ENCODE data around the gene UBE2J2. TPM values are rescaled to one million over a fixed set of nuclear protein-coding genes. Genes with fewer than 3 reads are reported as not detected.
A peak's percentile ranks its signal among the peaks of the same experiment; 100 is the strongest.

UBE2J2 gene
- total and polyA plus RNA-seq, 2 of the 8 experiments (the other 6 are each of a cell fraction or from before 2014, with no cell fraction given), result 33.6 to 67.9 TPM

GRCh38 chr1:1229770-1230169 is 43.9 kb downstream of the UBE2J2 start:
- Histone ChIP-seq H3K9me3 (ENCODE audit: insufficient read depth in 2 of 2, low read depth in 1 of 2, low read length in 1 of 2) (peaks cover 0 to 9% of the 10 kb centered on the region in 2 experiments; a peak in 2 of 4 replicates), H3K27me3 (replicated peaks in 1 of 4; ENCODE audit: control insufficient read depth in 3 of 4, extremely low read depth in 1 of 4, insufficient read depth in 3 of 4, low read length in 3 of 4) (no peaks in the 10 kb centered on the region; a peak in 1 of 7 replicates), H3K27ac (ENCODE audit: low read depth, low read length) (no peak overlapping the region), H3K79me1 (ENCODE audit: low read depth, low read length) (peaks cover 50% of the 10 kb centered on the region), H4K8ac (ENCODE audit: extremely low read depth, insufficient read depth, low read length) (no peak overlapping the region), H3K9ac (replicated peaks in 1 of 4; ENCODE audit: extremely low read depth in 1 of 4, low read depth in 3 of 4, low read length in 3 of 4) (no peak overlapping the region), H4K5ac (ENCODE audit: insufficient read length, low read depth, low read length) (no peak overlapping the region), H3K23me2 (ENCODE audit: low read depth, low read length) (peaks cover 7% of the 10 kb centered on the region), H2BK120ac (replicated peaks; ENCODE audit: low read depth, low read length) (no peak overlapping the region), H2AFZ (ENCODE audit: low read length) (no peak overlapping the region), H3K18ac (ENCODE audit: extremely low read depth, low read length) (no peak overlapping the region), H2AK5ac (ENCODE audit: low read depth, low read length) (no peak overlapping the region), H4K20me1 (replicated peaks in 1 of 2; ENCODE audit: control insufficient read depth in 1 of 2, insufficient read depth in 2 of 2, low read length in 2 of 2) (peaks cover 5 to 32% of the 10 kb centered on the region in 2 experiments), H3K23ac (ENCODE audit: insufficient read length) (no peak overlapping the region), H3K4me1 (replicated peaks in 1 of 4; ENCODE audit: control insufficient read depth in 3 of 4, insufficient read depth in 4 of 4, low read length in 3 of 4) (peaks cover 0 to 6% (median under 1%) of the 10 kb centered on the region in 4 experiments; a peak in 4 of 7 replicates), H2BK12ac (ENCODE audit: low read depth, low read length) (no peak overlapping the region), H3K4me2 (ENCODE audit: insufficient read depth in 1 of 2, low read depth in 2 of 2, low read length in 2 of 2) (peak overlapping the region in 1 of 2 experiments; percentile 88; a peak in 1 of 4 replicates), H3K79me2 (ENCODE audit: control insufficient read depth in 1 of 2, insufficient read depth in 2 of 2, low read length in 2 of 2) (peaks cover 6 to 45% of the 10 kb centered on the region in 2 experiments; a peak in 3 of 4 replicates), H2BK5ac (ENCODE audit: low read depth, low read length) (no peak overlapping the region), H3K36me3 (ENCODE audit: control insufficient read depth in 2 of 4, insufficient read depth in 4 of 4, low read length in 3 of 4) (peaks cover 2 to 22% (median 6%) of the 10 kb centered on the region in 4 experiments; a peak in 6 of 8 replicates), H2BK15ac (ENCODE audit: low read length) (no peak overlapping the region), H4K91ac (replicated peaks; ENCODE audit: insufficient read length, low read length) (no peak overlapping the region), H2BK20ac (ENCODE audit: low read length) (no peak overlapping the region), H3K56ac (replicated peaks; ENCODE audit: insufficient read length, low read depth, low read length) (no peak overlapping the region), H3K4me3 (ENCODE audit: extremely low read depth in 1 of 4, insufficient read depth in 2 of 4, low read depth in 3 of 4, low read length in 4 of 4) (no peak overlapping the region), H3K14ac (ENCODE audit: insufficient read length) (no peak overlapping the region), H3K4ac (replicated peaks; ENCODE audit: insufficient read length, low read depth, low read length) (no peak overlapping the region)
- no peak for DNase-seq (ENCODE audit: low read depth in 1 of 2, low spot score in 2 of 2)
- POLR2A ChIA-PET (ENCODE audit: partially characterized antibody), result interaction anchor here (1.0 kb wide), 1 partner anchor 56 kb away, joined by 3 read pairs; the partner anchor contains the start of gene TTLL10
- 94% methylated on average over 19 of the region's 19 CpGs; no CpG with 5 or more reads in 1 of the 2 experiments for WGBS, 2 experiments (ENCODE audit: extremely low coverage in 1 of 2, insufficient coverage in 1 of 2, insufficient read length in 1 of 2, insufficient replicate concordance in 2 of 2, low coverage in 1 of 2, low lambda C conversion rate in 2 of 2, missing lambda C conversion rate in 1 of 2)
- FAIRE-seq, result no peak
- CTCF ChIA-PET (ENCODE audit: partially characterized antibody), result interaction anchor here (0.6 to 1.6 kb wide), 6 partner anchors 17 to 107 kb away, joined by 3 to 5 read pairs (median 3); no protein-coding TSS in a partner anchor
- no peak for TF ChIP-seq SIX5 (IDR thresholded peaks at IDR 0.05; ENCODE audit: low read depth, low read length)
- no peak for TF ChIP-seq CHD1 (IDR thresholded peaks at IDR 0.05; ENCODE audit: low read depth, low read length)
- TF ChIP-seq POLR2AphosphoS5 (IDR thresholded peaks at IDR 0.05; ENCODE audit: low read depth, low read length), result no peak
- no peak for TF ChIP-seq KDM1A (IDR thresholded peaks at IDR 0.05; ENCODE audit: borderline replicate concordance, low read length)
- TF ChIP-seq NRF1 (IDR thresholded peaks at IDR 0.05; ENCODE audit: low read depth, low read length), result no peak
- no peak for TF ChIP-seq SIRT6 (IDR thresholded peaks at IDR 0.05; ENCODE audit: low read length)
- TF ChIP-seq KDM4A (IDR thresholded peaks at IDR 0.05; ENCODE audit: low read depth, low read length, severe bottlenecking), result no peak
- TF ChIP-seq CEBPB (IDR thresholded peaks at IDR 0.05; ENCODE audit: low read depth, low read length), result no peak
- TF ChIP-seq HDAC2 (IDR thresholded peaks at IDR 0.05; ENCODE audit: borderline replicate concordance in 1 of 2, low read depth in 2 of 2, low read length in 2 of 2), result no peak
- no peak for TF ChIP-seq BACH1 (IDR thresholded peaks at IDR 0.05; ENCODE audit: low read length)
- no peak for TF ChIP-seq CHD2 (IDR thresholded peaks at IDR 0.05; ENCODE audit: low read length)
- TF ChIP-seq FOSL1 (IDR thresholded peaks at IDR 0.05; ENCODE audit: insufficient read depth, low read depth, low read length), result no peak
- TF ChIP-seq MAX (IDR thresholded peaks at IDR 0.05), result no peak
- no peak for TF ChIP-seq SP2 (IDR thresholded peaks at IDR 0.05; ENCODE audit: low read length)
- TF ChIP-seq ZNF274 (IDR thresholded peaks at IDR 0.05; ENCODE audit: borderline replicate concordance, extremely low read depth, low read length), result no peak

Measured in H1 (cell line).